ENCODE measurements around the gene RPL27A. TPM values are rescaled to one million over a fixed set of nuclear protein-coding genes. Genes with fewer than 3 reads are reported as not detected.

RPL27A gene
- total RNA-seq, 2 donors from 2014 or later = 1,341 to 1,591 TPM

Other genes with a start within 250 kb of the RPL27A start
- 1 to 10 TPM in 1 of 2 donors, under 1 TPM in 1; 0.14 to 2.1 TPM for gene STK33, start 88.6 kb upstream of the RPL27A start, total RNA-seq
- 10 to 100 TPM; 16.2 to 25.3 TPM for gene TRIM66, start 127 bp upstream of the RPL27A start, total RNA-seq
- gene AKIP1, start 228.4 kb downstream of the RPL27A start, total RNA-seq = 10 to 100 TPM; 25.9 to 32.9 TPM

All from activated naive CD4-positive, alpha-beta T cell treated with anti-CD3 and anti-CD28 coated beads, Interleukin-2, amount 50 U/mL, for 72 hours (primary cell).